Esophagus squamous epithelium (tissue), 5 donors: Measurements from ENCODE around the gene MAU2. TPM values are rescaled to one million over a fixed set of nuclear protein-coding genes. Genes with fewer than 3 reads are reported as not detected.

Experiments used
- DNase-seq: peaks from one replicate; lab custom pipeline; 2025; lab: John Stamatoyannopoulos, UW
- H3K27ac ChIP-seq, 4 donors: fragments of 200-600 bp; sonication (generic); one replicate each; pipeline ENCODE4 v1.5.1; 2016 to 2019; ENCODE audit warnings: mild to moderate bottlenecking in 1 of 4
- H3K27me3 ChIP-seq, 4 donors: fragments of 200-600 bp; sonication (generic); 1 replicate in 3 of 4; 2 replicates in 1 of 4; pipeline versions ENCODE4 v1.5.1 to v1.6.0; 2017 to 2021; ENCODE audit warnings: antibody characterized with exemption in 1 of 4
- H3K36me3 ChIP-seq, 3 donors: fragments of 200-600 bp; sonication (generic); one replicate each; pipeline ENCODE4 v1.5.1; 2016 to 2019
- H3K4me1 ChIP-seq, 3 donors: fragments of 200-600 bp; sonication (generic); one replicate each; pipeline ENCODE4 v1.5.1; 2017 to 2019
- H3K4me3 ChIP-seq, 4 donors: fragments of 200-600 bp; sonication (generic); 1 replicate in 3 of 4; 2 replicates in 1 of 4; pipeline ENCODE4 v1.5.1; 2016 to 2019; ENCODE audit warnings: mild to moderate bottlenecking in 2 of 4, moderate library complexity in 1 of 4
- H3K9me3 ChIP-seq, 3 donors: fragments of 200-600 bp; sonication (generic); one replicate each; pipeline ENCODE4 v1.5.1; 2016 to 2019
- POLR2A ChIP-seq, 4 donors: fragments of 450-650 bp; IDR thresholded peaks; one replicate each; pipeline ENCODE4 v1.6.1; 2017; ENCODE audit warnings: antibody characterized with exemption in 4 of 4, mild to moderate bottlenecking in 4 of 4, moderate library complexity in 3 of 4
- WGBS, 2 donors: methylation state at CpG; one replicate each; pipeline ENCODE4 v1.1.5; 2018; 5-methylcytosine and 5-hydroxymethylcytosine counted together
- intact Hi-C: fragments of 100-400 bp; cut with DNase I; formaldehyde crosslinking; loops from one replicate; pipeline ENCODE4 v1.15.0; 2022
- total RNA-seq, 4 donors: library from RNA; depleted of rRNA; stranded (reverse); fragments of >200 nt; gene quantifications; one replicate each; pipeline ENCODE4 v1.1.0, GENCODE V29; 2016
- TF ChIP-seq, protein P1 (sequence below), 6 experiments: fragments of 450-650 bp in 4 of 6; fragments of 200-600 bp in 2 of 6; sonication (generic) in 2 of 6; IDR thresholded peaks; one replicate each; pipeline ENCODE4 v1.5.1; 2016 to 2019; ENCODE audit warnings: antibody characterized with exemption in 6 of 6, mild to moderate bottlenecking in 4 of 6, moderate library complexity in 4 of 6
- donor health status: DM: yes; HTN: yes; CAD: no.

Gene MAU2
- total RNA-seq, 4 donors from 2014 or later = 35.4 to 53.2 (median 39.1) TPM

DNA sequence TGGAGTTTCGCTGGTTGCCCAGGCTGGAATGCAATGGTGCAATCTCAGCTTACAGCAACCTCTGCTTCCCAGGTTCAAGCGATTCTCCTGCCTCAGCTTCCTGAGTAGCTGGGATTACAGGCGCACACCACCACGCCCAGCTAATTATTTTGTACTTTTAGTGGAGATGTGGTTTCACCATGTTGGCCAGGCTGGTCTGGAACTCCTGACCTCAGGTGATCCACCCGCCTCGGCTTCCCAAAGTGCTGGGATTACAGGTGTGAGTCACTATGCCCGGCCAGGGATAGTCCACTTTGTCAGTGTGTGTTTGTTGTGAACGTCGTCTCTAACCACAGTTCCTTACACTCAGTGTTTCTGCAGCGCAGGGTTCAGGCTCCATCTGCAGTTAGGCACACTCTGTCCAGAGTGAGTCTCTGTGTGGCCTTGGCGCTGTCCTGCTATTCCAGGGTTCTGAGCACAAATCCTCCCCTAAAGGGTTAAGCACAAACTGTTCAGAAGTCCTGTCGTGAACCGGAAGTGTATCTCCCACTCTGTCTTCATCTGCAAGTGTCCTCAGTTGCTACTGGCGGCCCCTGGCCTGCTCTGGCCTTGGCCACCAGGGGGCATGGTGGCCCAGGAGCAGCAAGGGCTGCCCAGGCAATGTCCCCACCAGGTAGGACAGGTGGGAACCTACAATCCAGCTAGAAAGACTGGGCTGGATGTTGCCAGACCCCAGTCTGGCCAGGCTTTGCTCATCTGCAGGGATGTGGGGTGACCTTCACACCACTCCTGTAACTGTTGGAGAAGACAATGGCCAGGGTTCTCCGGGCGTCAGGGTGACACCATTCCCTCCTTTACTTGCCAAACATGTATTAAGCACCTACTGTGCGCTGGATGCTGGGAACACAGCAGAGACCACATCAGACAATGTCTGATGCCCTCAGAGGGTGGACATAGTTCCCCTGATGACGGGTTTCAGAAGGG lies 46.1 kb downstream of the MAU2 start:
- intact Hi-C loops = loop anchor here (5.0 kb wide), 1 partner anchor 126 kb away; no protein-coding TSS in a partner anchor
- H3K4me3 ChIP-seq = peak overlapping the region in 1 of 4 donors; percentile 5
- H3K4me1 ChIP-seq = peaks cover 7 to 30% (median 18%) of the 10 kb centered on the region in 3 donors
- no peak for TF ChIP-seq POLR2A (IDR thresholded peaks at IDR 0.05)
- TF ChIP-seq, protein P1, sequence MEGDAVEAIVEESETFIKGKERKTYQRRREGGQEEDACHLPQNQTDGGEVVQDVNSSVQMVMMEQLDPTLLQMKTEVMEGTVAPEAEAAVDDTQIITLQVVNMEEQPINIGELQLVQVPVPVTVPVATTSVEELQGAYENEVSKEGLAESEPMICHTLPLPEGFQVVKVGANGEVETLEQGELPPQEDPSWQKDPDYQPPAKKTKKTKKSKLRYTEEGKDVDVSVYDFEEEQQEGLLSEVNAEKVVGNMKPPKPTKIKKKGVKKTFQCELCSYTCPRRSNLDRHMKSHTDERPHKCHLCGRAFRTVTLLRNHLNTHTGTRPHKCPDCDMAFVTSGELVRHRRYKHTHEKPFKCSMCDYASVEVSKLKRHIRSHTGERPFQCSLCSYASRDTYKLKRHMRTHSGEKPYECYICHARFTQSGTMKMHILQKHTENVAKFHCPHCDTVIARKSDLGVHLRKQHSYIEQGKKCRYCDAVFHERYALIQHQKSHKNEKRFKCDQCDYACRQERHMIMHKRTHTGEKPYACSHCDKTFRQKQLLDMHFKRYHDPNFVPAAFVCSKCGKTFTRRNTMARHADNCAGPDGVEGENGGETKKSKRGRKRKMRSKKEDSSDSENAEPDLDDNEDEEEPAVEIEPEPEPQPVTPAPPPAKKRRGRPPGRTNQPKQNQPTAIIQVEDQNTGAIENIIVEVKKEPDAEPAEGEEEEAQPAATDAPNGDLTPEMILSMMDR (IDR thresholded peaks at IDR 0.05) = peak; percentile 92 to 98 (median 96)
- H3K36me3 ChIP-seq = no peaks in the 10 kb centered on the region
- peak overlapping the region; percentile 27 to 57 (median 49) for H3K27ac ChIP-seq
- no peaks in the 10 kb centered on the region for H3K9me3 ChIP-seq
- DNase-seq = no peak
- 43 to 67% methylated on average over 5 to 14 of the region's 18 CpGs for WGBS, 2 donors
- no peaks in the 10 kb centered on the region for H3K27me3 ChIP-seq

DNA sequence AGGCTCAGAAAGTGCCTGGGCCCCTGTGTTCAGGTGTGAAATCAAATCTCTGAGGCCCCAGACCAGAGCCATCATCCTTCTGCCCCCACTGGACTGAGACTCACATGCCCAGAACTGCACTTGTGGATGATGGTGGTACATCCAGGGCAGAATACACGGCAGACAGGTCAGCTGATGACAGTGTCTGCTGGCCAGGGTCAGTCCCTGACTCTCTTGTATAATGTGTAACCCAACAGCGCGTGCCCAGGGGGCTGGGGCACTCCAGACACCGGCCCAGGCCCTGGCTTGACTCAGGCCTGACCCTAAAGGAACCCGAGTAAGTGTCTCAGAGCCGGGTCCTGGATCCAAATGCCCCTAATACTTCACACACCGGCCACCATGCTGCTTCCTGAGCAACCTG lies 47.5 kb downstream of the MAU2 start:
- intact Hi-C loops = loop anchor here (5.0 kb wide), 1 partner anchor 124 kb away; no protein-coding TSS in a partner anchor
- Histone ChIP-seq H3K27me3 (no peaks in the 10 kb centered on the region), H3K27ac (no peak overlapping the region), H3K36me3 (no peaks in the 10 kb centered on the region), H3K4me1 (peaks cover 7 to 39% (median 25%) of the 10 kb centered on the region in 3 donors), H3K9me3 (no peaks in the 10 kb centered on the region), H3K4me3 (no peak overlapping the region)
- DNase-seq = no peak
- TF ChIP-seq POLR2A (IDR thresholded peaks at IDR 0.05) = no peak
- TF ChIP-seq, protein P1 (IDR thresholded peaks at IDR 0.05) = no peak
- WGBS, 2 donors = 63 to 81% methylated on average over 2 to 6 of the region's 7 CpGs

DNA sequence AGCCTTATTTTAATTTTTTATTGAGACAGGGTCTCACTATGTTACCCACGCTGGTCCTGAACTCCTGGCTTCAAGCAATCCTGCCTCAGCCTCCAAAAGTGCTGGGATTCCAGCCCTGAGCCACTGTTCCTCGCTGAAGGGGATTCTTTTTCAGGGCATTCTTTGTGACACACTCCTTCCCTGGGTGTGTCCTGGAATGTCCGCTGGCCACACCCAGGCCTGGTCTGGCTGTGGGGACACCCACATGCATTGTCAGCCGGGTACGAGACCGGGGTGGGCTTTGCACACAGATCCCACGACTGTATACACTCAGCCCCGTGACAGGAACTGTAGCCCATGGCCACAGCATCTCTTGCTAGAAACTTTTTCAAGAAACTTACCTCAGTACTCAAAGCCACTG lies 50.4 kb downstream of the MAU2 start:
- H3K27ac ChIP-seq = no peak overlapping the region
- no peak for TF ChIP-seq POLR2A (IDR thresholded peaks at IDR 0.05)
- TF ChIP-seq, protein P1 (IDR thresholded peaks at IDR 0.05) = no peak
- no peaks in the 10 kb centered on the region for H3K27me3 ChIP-seq
- intact Hi-C loops = no loop called here
- no peaks in the 10 kb centered on the region for H3K9me3 ChIP-seq
- 63 to 67% methylated on average over 2 to 8 of the region's 8 CpGs for WGBS, 2 donors
- no peak for DNase-seq
- no peak overlapping the region for H3K4me3 ChIP-seq
- no peaks in the 10 kb centered on the region for H3K36me3 ChIP-seq
- H3K4me1 ChIP-seq = peaks cover 7 to 39% (median 19%) of the 10 kb centered on the region in 3 donors

DNA sequence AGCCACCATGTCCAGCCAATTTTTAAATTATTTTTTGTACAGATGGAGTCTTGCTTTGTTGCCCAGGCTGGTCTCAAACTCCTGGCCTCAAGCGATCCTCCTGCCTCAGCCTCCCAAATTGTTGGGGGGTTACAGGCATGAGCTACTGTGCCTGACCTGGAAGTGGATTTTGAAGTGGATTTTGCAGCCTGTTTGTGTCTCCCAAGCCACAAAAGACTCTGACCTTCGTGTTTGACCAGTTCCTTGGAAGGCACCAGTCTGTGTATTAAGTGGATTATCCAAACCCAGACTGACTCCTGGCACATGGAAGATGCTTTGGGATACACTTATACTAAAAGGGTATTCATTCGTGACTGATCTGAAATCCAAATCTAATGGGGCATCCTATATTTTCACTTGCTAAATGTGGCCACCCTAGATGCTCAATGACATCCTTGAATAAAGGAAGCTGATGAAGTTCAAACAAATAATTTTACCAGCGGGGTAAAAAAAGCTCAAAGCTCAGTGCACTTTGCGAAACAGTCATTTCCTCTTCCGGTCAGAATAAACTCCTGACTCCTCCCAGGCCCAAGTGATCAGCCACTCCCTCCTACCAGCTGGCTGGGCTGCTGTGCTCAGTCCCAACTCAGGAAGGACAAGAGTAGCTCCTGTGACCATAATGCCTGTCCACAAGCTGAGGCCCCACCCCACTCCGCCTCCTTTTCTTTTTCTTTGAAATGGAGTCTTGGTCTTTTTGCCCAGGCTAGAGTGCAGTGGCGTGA lies 52.2 kb downstream of the MAU2 start:
- Histone ChIP-seq H3K4me1 (peaks cover 7 to 42% (median 18%) of the 10 kb centered on the region in 3 donors), H3K27me3 (no peaks in the 10 kb centered on the region), H3K27ac (peak overlapping the region; percentile 44 to 86 (median 75)), H3K4me3 (peak overlapping the region in 1 of 4 donors; percentile 36), H3K36me3 (no peaks in the 10 kb centered on the region), H3K9me3 (no peaks in the 10 kb centered on the region)
- WGBS, 2 donors = 48 to 66% methylated on average over 7 to 8 of the region's 8 CpGs
- DNase-seq = no peak
- intact Hi-C loops = no loop called here
- peak in 1 of 4 donors; percentile 28 for TF ChIP-seq POLR2A (IDR thresholded peaks at IDR 0.05)
- TF ChIP-seq, protein P1 (IDR thresholded peaks at IDR 0.05) = no peak
